A673 (cell line): ENCODE measurements around the gene PDXP.

Experiments used
- EZH2 ChIP-seq: fragments of 200-600 bp; sonication (generic); IDR thresholded peaks from 2 replicates; pipeline ENCODE4 v1.6.1; 2017; ENCODE audit warnings: borderline replicate concordance, low read depth, mild to moderate bottlenecking, mixed read lengths, antibody characterized with exemption, low read length; ENCODE audit not compliant: poor library complexity, severe bottlenecking
- TF ChIP-seq, protein P1 (sequence below): fragments of 300-800, 200-600 bp; sonication (generic); conservative IDR thresholded peaks from 2 replicates; pipeline ENCODE4 v1.5.1; 2017; ENCODE audit warnings: low read depth, mild to moderate bottlenecking, antibody characterized with exemption, low read length, moderate library complexity, mixed read lengths

DNA sequence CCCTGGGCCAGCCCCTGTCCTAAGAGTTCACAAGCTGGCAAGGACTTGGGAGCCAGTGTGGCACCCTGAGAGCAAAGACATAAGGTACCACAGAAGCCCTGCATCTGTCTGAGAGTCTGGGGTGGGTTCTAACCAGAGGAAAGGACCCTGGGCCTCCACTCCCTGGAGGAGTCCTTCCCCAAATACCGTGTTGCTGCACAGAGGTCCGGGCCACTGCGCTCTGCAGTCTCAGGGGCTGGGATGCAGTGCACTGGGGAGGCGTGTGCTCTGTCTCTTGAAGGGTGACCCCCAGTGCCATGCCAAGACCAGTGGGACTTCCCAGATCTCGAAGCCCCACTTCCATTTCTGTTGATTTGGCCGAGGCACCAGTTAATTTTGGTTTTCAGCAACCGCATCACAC, 23.4 kb upstream of the PDXP start:
- no peak for TF ChIP-seq EZH2
- TF ChIP-seq, protein P1, sequence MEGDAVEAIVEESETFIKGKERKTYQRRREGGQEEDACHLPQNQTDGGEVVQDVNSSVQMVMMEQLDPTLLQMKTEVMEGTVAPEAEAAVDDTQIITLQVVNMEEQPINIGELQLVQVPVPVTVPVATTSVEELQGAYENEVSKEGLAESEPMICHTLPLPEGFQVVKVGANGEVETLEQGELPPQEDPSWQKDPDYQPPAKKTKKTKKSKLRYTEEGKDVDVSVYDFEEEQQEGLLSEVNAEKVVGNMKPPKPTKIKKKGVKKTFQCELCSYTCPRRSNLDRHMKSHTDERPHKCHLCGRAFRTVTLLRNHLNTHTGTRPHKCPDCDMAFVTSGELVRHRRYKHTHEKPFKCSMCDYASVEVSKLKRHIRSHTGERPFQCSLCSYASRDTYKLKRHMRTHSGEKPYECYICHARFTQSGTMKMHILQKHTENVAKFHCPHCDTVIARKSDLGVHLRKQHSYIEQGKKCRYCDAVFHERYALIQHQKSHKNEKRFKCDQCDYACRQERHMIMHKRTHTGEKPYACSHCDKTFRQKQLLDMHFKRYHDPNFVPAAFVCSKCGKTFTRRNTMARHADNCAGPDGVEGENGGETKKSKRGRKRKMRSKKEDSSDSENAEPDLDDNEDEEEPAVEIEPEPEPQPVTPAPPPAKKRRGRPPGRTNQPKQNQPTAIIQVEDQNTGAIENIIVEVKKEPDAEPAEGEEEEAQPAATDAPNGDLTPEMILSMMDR: no peak
